Measurements from ENCODE around the gene FEN1. TPM values are rescaled to one million over a fixed set of nuclear protein-coding genes. Genes with fewer than 3 reads are reported as not detected.

FEN1 gene
- total RNA-seq, 1 donor from 2014 or later: 51.8 TPM

GRCh38 chr11:61769169-61769920 is 23.4 kb upstream of the FEN1 start:
- H3K36me3 ChIP-seq: no peaks in the 10 kb centered on the region
- Mint-ChIP-seq H3K27ac (no peak overlapping the region), H3K9me3 (no peaks in the 10 kb centered on the region), H3K4me3 (no peak overlapping the region), H3K27me3 (ENCODE audit: insufficient read depth, low read depth) (peaks cover 5% of the 10 kb centered on the region), H3K4me1 (peaks cover 23% of the 10 kb centered on the region), H3K36me3 (no peaks in the 10 kb centered on the region)
- no peaks in the 10 kb centered on the region for H3K79me2 ChIP-seq (ENCODE audit: low read depth)
- H3K4me1 ChIP-seq: peaks cover 14% of the 10 kb centered on the region
- no peak overlapping the region for H2AFZ ChIP-seq (replicated peaks)
- peak overlapping the region; percentile 13 for H3K4me2 ChIP-seq
- H3K27me3 ChIP-seq: no peaks in the 10 kb centered on the region
- no peak overlapping the region for H3K27ac ChIP-seq
- no peak overlapping the region for H3K4me3 ChIP-seq
- H4K20me1 ChIP-seq (ENCODE audit: low read depth): no peaks in the 10 kb centered on the region
- peak; percentile 63 for DNase-seq (ENCODE audit: low spot score)
- H3K9me3 ChIP-seq (ENCODE audit: low read depth): no peaks in the 10 kb centered on the region
- TF ChIP-seq EZH2phosphoT487 (IDR thresholded peaks at IDR 0.05): no peak
- TF ChIP-seq CTCF (IDR thresholded peaks at IDR 0.05): peak; percentile 42
- no peak for TF ChIP-seq EZH2 (IDR thresholded peaks at IDR 0.05)
- H3K9ac ChIP-seq: peak overlapping the region; percentile 32
- no peaks in the 10 kb centered on the region for H3F3A ChIP-seq (ENCODE audit: low read depth)

- H3K27me3 ChIP-seq: no peaks in the 10 kb centered on the region
- H3F3A ChIP-seq (ENCODE audit: low read depth): no peaks in the 10 kb centered on the region
- Mint-ChIP-seq H3K9me3 (no peaks in the 10 kb centered on the region), H3K36me3 (no peaks in the 10 kb centered on the region), H3K27me3 (ENCODE audit: insufficient read depth, low read depth) (peaks cover 5% of the 10 kb centered on the region), H3K4me3 (no peak overlapping the region), H3K4me1 (peaks cover 28% of the 10 kb centered on the region), H3K27ac (no peak overlapping the region)
- H3K27ac ChIP-seq: no peak overlapping the region
- no peak overlapping the region for H3K4me3 ChIP-seq
- H3K36me3 ChIP-seq: no peaks in the 10 kb centered on the region
- no peak for DNase-seq (ENCODE audit: low spot score)
- no peak overlapping the region for H2AFZ ChIP-seq (replicated peaks)
- no peaks in the 10 kb centered on the region for H3K79me2 ChIP-seq (ENCODE audit: low read depth)
- TF ChIP-seq EZH2 (IDR thresholded peaks at IDR 0.05) (no peak), CTCF (IDR thresholded peaks at IDR 0.05) (no peak), EZH2phosphoT487 (IDR thresholded peaks at IDR 0.05) (no peak)
- H3K4me1 ChIP-seq: peaks cover 10% of the 10 kb centered on the region
- peak overlapping the region; percentile 13 for H3K4me2 ChIP-seq
- no peaks in the 10 kb centered on the region for H4K20me1 ChIP-seq (ENCODE audit: low read depth)
- no peaks in the 10 kb centered on the region for H3K9me3 ChIP-seq (ENCODE audit: low read depth)
- peak overlapping the region; percentile 32 for H3K9ac ChIP-seq
Observed at GRCh38 chr11:61769946-61770683, 22.6 kb upstream of the FEN1 start.

DNA sequence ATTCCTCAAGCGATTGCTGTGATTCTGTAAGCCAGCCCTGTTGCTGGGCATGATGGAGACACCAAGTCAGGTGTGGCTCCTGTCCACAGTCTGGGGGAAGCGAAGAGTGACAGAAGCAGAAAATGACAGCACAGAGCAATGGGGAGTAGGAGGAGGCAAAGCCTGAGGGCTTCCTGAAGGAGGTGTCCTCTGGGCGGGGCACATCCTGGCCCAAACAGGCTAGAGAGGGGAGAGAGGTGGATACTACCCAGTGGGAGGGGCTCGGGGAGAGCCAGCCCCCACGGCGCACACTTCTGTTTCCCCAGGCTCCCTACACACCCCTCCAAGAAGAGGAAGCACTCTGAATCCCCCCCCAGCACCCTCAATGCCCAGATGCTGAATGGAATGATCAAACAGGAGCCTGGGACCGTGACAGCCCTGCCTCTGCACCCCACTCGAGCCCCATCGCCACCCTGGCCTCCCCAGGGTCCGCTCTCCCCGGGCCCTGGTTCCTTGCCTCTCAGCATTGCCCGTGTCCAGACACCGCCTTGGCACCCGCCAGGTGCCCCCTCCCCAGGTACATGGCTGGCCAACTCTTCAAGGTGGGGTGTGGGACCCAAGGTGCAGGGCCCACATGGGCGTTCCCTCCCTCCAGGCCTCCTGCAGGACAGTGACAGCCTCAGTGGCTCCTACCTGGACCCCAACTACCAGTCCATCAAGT is 21.4 kb upstream of the FEN1 start:
- H3K4me3 Mint-ChIP-seq: peak overlapping the region; percentile 23
- H3K27ac Mint-ChIP-seq: no peak overlapping the region
- no peak overlapping the region for H3K4me3 ChIP-seq
- no peaks in the 10 kb centered on the region for H3K27me3 ChIP-seq
- no peaks in the 10 kb centered on the region for H3K36me3 ChIP-seq
- H4K20me1 ChIP-seq (ENCODE audit: low read depth): no peaks in the 10 kb centered on the region
- H2AFZ ChIP-seq (replicated peaks): no peak overlapping the region
- H3K27me3 Mint-ChIP-seq (ENCODE audit: insufficient read depth, low read depth): peaks cover 2% of the 10 kb centered on the region
- no peaks in the 10 kb centered on the region for H3K9me3 ChIP-seq (ENCODE audit: low read depth)
- H3K4me1 Mint-ChIP-seq: peaks cover 28% of the 10 kb centered on the region
- TF ChIP-seq CTCF (IDR thresholded peaks at IDR 0.05): no peak
- no peak overlapping the region for H3K9ac ChIP-seq
- no peak for DNase-seq (ENCODE audit: low spot score)
- no peak overlapping the region for H3K4me2 ChIP-seq
- no peaks in the 10 kb centered on the region for H3K9me3 Mint-ChIP-seq
- H3K4me1 ChIP-seq: peaks cover 10% of the 10 kb centered on the region
- H3K36me3 Mint-ChIP-seq: no peaks in the 10 kb centered on the region
- no peaks in the 10 kb centered on the region for H3F3A ChIP-seq (ENCODE audit: low read depth)
- H3K79me2 ChIP-seq (ENCODE audit: low read depth): no peaks in the 10 kb centered on the region
- no peak overlapping the region for H3K27ac ChIP-seq

All from neural progenitor cell (in vitro differentiated cells).